Osteocyte (in vitro differentiated cells): ENCODE results near the gene FAM111B. TPM values are rescaled to one million over a fixed set of nuclear protein-coding genes. Genes with fewer than 3 reads are reported as not detected.
A peak's percentile ranks its signal among the peaks of the same experiment; 100 is the strongest.
"Not testable (repeated sequence)": the region's sequence is repeated elsewhere in the genome, so short reads cannot be mapped to it uniquely, and the experiment has no call there.

Experiments
- DNase-seq: peaks from one replicate; pipeline ENCODE4 v3.0.0; 2021; ENCODE audit warnings: mixed read lengths; ENCODE audit not compliant: unreplicated experiment; ENCODE audit errors: extremely low spot score
- H3K27ac Mint-ChIP-seq: one replicate; pipeline ENCODE4 v1.8.0; 2021; ENCODE audit warnings: mild to moderate bottlenecking, mixed read lengths; ENCODE audit not compliant: unreplicated experiment
- H3K27me3 Mint-ChIP-seq: one replicate; pipeline ENCODE4 v1.8.0; 2021; ENCODE audit warnings: mixed read lengths; ENCODE audit not compliant: unreplicated experiment
- H3K36me3 Mint-ChIP-seq: one replicate; pipeline ENCODE4 v1.8.0; 2021; ENCODE audit warnings: mixed read lengths; ENCODE audit not compliant: unreplicated experiment
- H3K4me1 Mint-ChIP-seq: one replicate; pipeline ENCODE4 v1.8.0; 2021; ENCODE audit warnings: mixed read lengths; ENCODE audit not compliant: unreplicated experiment
- H3K4me3 Mint-ChIP-seq: one replicate; pipeline ENCODE4 v1.8.0; 2021; ENCODE audit warnings: mild to moderate bottlenecking, moderate library complexity, mixed read lengths; ENCODE audit not compliant: unreplicated experiment
- H3K9me3 Mint-ChIP-seq: one replicate; pipeline ENCODE4 v1.8.0; 2021; ENCODE audit warnings: mixed read lengths; ENCODE audit not compliant: unreplicated experiment
- long read RNA-seq: library from polyadenylated mRNA; unstranded; transcript quantifications from one replicate; pipeline ENCODE4 v2.0.0, GENCODE V29; 2021
- total RNA-seq: library from RNA; stranded (reverse); gene quantifications from 2 replicates; pipeline ENCODE4 v1.2.1, GENCODE V29; 2021
- TF ChIP-seq, protein P1 (sequence below): fragments of 200-600 bp; sonication (generic); IDR thresholded peaks from 2 replicates; pipeline ENCODE4 v1.5.0; 2021; ENCODE audit warnings: antibody characterized with exemption, mild to moderate bottlenecking, moderate library complexity

FAM111B gene, protein sequence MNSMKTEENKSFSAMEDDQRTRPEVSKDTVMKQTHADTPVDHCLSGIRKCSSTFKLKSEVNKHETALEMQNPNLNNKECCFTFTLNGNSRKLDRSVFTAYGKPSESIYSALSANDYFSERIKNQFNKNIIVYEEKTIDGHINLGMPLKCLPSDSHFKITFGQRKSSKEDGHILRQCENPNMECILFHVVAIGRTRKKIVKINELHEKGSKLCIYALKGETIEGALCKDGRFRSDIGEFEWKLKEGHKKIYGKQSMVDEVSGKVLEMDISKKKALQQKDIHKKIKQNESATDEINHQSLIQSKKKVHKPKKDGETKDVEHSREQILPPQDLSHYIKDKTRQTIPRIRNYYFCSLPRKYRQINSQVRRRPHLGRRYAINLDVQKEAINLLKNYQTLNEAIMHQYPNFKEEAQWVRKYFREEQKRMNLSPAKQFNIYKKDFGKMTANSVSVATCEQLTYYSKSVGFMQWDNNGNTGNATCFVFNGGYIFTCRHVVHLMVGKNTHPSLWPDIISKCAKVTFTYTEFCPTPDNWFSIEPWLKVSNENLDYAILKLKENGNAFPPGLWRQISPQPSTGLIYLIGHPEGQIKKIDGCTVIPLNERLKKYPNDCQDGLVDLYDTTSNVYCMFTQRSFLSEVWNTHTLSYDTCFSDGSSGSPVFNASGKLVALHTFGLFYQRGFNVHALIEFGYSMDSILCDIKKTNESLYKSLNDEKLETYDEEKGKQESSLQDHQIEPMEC
- 2.7 and 2.8 TPM in 2 replicates for total RNA-seq
- long read RNA-seq, transcript FAM111B-201 (4 exons, 3,488 nt): major isoform, 7 of 7 reads
- long read RNA-seq, partial matches to known transcripts: 0 of 7 reads
- long read RNA-seq, other reads (novel, unspliced or antisense): 0 of 7 reads

DNA sequence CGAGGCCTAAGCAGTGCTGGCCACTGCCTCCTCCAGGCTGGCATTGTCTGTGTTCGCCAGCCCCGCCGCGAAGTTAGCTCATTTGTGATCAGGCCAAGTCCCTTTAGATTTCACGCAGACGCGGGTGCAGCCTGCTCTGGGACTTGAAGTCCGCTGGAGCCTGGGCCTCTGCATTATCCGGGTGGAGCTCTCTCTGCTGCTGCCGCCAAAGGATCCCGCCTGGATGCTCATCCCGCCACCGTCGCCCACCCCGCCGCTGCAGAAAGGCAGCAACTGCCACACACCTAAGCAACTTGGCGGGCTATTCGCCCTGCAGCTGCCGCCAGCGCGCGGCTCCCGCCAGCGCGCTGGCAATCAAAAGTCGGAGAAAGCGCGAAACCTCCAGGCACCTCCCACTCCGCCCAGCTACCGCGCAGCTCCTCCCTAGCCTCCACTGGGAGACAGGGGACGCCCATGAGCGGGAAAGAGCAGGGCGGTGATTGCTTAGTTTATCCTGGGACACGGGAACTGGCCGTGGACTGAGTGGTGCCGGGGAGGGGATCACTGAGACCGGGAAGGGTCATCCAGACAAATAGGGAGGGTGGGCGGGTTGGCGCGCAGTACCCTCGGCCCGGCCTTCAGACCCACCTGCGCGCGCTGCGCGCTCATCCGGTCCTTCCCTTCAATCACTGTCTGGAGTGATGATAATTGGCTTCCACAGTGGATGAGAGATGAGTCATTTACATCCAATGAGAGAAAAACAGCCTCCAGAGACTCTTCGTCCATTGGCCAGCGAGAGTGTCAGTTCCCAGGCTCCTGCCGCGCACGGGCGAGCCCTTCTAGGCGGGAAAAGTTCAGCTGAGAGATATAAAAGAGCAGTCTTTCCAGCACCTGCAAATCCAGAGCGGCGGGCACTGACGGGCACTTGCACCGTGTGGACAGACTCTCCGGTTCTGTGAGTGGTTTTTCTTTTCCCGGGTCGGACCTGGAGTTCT, at the start of gene FAM111B:
FAM111B (plus strand) TSS at position 875 of the 974 bp plus-strand sequence. CDS start 2,389 bp downstream, outside the sequence.
- TF ChIP-seq, protein P1, sequence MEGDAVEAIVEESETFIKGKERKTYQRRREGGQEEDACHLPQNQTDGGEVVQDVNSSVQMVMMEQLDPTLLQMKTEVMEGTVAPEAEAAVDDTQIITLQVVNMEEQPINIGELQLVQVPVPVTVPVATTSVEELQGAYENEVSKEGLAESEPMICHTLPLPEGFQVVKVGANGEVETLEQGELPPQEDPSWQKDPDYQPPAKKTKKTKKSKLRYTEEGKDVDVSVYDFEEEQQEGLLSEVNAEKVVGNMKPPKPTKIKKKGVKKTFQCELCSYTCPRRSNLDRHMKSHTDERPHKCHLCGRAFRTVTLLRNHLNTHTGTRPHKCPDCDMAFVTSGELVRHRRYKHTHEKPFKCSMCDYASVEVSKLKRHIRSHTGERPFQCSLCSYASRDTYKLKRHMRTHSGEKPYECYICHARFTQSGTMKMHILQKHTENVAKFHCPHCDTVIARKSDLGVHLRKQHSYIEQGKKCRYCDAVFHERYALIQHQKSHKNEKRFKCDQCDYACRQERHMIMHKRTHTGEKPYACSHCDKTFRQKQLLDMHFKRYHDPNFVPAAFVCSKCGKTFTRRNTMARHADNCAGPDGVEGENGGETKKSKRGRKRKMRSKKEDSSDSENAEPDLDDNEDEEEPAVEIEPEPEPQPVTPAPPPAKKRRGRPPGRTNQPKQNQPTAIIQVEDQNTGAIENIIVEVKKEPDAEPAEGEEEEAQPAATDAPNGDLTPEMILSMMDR: peak; percentile 28
- Mint-ChIP-seq H3K27me3 (peaks cover 14% of the 10 kb centered on the region), H3K27ac (no peak within 1 kb of the TSS), H3K4me3 (peak within 1 kb of the TSS; percentile 78), H3K9me3 (no peaks in the 10 kb centered on the region), H3K4me1 (peaks cover 21% of the 10 kb centered on the region), H3K36me3 (no peaks in the 10 kb centered on the region)
- DNase-seq: peak; percentile 90

DNA sequence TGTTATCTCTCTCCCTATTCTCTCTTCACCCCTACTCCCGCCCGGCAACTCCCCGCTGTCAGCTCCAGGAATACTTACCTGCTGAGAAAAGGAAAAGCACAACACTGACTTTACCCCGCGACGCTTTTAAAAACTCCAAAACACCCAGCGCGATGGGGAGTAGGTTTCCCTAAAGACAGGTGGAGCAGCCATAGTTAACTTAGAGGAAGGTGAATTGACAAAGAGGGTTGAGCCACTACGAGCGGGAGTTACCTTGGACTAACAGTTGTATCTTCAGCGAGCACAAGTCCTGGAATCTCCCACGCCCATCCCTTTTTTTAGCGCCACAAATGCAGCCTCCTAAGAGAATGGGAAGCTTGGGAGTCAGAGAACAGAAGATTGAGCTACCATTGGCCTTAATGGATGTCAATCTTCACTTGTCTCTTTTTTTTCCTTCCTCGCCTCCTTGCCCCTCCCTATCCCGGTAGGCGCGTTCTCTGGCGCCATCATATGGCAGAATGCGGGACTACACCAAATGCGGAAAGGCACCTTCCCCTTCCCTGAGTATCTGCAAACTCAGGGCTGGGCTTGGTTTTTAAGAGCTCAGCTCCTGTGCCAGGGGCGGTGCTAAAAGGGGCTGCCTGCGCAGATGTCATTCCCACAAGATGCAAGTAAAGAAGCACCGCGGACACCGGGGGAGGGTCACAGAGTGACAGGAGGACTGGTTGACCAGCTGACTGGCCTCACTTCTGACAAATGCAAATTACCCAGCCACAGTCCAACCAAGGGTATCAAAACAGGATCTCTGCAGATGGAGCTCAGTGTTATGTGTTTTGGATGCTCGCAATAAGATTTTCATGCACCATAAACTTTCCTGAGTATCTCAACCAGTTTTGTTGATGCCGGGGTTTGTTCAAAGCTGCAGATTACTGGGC, 48.7 kb upstream of the FAM111B start:
- H3K9me3 Mint-ChIP-seq, H3K36me3 Mint-ChIP-seq, H3K4me1 Mint-ChIP-seq, H3K4me3 Mint-ChIP-seq, DNase-seq, H3K27ac Mint-ChIP-seq: not testable (repeated sequence)
- TF ChIP-seq, protein P1: peak; percentile 55
- H3K27me3 Mint-ChIP-seq: peaks cover 39% of the 10 kb centered on the region

DNA sequence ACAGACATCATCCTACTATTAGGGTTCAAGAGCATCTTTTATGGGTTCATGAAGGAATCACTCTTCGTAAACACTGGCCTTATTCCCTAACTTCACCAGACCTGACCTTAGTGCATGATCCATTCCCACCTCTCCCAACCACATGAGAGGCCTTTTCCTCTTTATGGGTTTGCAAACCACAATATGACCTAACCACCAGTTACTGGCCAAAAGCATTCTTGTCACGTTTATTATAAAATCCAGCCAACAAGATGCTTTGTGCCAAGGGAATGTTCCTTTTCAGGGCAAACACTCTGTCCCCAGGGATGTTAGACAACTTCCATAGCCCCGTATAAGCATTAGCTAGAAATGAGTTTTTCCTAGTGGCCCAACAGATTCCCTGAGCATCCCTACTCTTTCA, 46.9 kb upstream of the FAM111B start:
- H3K27ac Mint-ChIP-seq, DNase-seq, H3K9me3 Mint-ChIP-seq, H3K4me3 Mint-ChIP-seq, H3K36me3 Mint-ChIP-seq, H3K4me1 Mint-ChIP-seq: not testable (repeated sequence)
- peaks cover 34% of the 10 kb centered on the region for H3K27me3 Mint-ChIP-seq

DNA sequence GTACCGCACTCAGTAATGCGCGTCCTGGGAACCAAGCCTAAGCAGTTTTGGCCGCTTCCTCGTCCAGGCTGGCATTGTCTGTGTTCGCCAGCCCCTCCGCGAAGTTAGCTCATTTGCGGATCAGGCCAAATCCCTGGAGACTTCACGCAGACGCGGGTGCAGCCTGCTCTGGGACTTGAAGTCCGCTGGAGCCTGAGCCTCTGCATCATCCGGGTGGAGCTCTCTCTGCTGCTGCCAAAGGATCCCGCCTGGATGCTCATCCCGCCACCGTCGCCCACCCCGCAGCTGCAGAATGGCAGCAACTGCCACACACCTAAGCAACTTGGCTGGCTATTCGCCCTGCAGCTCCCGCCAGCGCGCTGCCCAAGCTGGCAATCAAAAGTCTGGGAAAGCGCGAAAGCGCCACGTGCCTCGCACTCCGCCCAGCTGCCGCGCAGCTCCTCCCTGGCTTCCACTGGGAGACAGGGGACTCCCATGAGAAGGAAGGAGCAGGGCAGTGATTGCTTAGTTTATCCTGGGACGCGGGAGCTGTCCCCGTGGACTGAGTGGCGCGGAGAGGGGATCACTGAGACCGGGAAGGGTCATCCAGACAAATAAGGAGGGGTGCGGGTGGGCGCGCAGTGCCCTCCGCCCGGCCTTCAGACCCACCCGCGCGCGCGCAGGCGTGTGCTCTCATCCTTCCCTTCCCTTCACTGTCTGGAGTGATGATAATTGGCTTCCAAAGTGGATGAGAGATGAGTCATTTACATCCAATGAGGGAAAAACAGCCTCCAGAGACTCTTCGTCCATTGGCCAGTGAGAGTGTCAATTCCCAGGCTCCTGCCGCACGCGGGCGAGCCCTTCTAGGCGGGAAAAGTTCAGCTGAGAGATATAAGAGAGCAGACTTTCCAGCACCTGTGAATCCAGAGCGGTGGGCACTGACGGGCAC, 44.2 kb upstream of the FAM111B start:
- no peak for DNase-seq
- Mint-ChIP-seq H3K36me3 (no peaks in the 10 kb centered on the region), H3K4me3 (no peak overlapping the region), H3K4me1 (peaks cover 2% of the 10 kb centered on the region), H3K27me3 (peaks cover 29% of the 10 kb centered on the region), H3K27ac (no peak overlapping the region), H3K9me3 (no peaks in the 10 kb centered on the region)
- TF ChIP-seq, protein P1: no peak

DNA sequence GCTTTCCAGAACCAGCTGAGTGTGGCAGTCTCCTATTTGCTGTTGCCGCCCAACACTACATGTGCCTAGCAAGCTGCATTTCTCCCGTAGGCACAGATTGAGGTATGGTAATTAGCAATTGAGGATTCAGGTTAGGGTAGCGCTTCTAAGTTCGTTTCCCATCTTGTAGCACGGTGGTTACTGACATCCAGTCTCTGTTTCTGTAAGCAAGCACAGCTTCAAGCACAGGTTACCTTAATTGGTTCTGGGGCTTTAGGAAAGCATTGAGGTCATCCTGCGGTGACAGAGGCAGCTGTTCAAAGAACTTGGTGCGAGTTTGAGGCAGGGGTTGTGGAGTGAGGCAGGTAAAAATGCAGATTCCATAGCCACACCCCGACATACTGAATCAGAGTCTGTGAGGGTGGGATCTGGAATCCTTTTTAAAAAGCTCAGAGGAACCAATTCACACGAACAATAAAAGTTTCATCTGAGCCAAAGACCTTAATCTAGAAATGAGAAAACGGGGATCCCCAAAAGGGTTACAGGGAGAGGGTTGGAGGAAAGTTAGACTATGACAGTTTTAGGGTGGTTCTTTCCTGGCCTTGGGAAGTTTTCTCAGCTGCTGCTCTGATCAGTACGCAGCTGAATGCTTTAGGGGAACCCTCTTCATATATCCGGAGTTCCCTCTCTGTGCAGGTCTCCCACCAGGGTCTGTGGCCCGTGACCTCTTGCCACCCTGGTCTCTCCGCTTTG, 42.9 kb upstream of the FAM111B start:
- H3K27me3 Mint-ChIP-seq: peaks cover 22% of the 10 kb centered on the region
- H3K4me3 Mint-ChIP-seq, DNase-seq, H3K27ac Mint-ChIP-seq, H3K4me1 Mint-ChIP-seq, H3K36me3 Mint-ChIP-seq, H3K9me3 Mint-ChIP-seq: not testable (repeated sequence)
